ENCODE results near the gene TSACC. TPM values are rescaled to one million over a fixed set of nuclear protein-coding genes. Genes with fewer than 3 reads are reported as not detected.
"Not testable (repeated sequence)": the region's sequence is repeated elsewhere in the genome, so short reads cannot be mapped to it uniquely, and the experiment has no call there.

The TSACC gene
- total and polyA plus RNA-seq, 2 experiments from 2014 or later, result 4.7 TPM; not detected in 1

- H3K36me3 ChIP-seq, result peaks cover 65% of the 10 kb centered on the region
- TF ChIP-seq, protein P1, sequence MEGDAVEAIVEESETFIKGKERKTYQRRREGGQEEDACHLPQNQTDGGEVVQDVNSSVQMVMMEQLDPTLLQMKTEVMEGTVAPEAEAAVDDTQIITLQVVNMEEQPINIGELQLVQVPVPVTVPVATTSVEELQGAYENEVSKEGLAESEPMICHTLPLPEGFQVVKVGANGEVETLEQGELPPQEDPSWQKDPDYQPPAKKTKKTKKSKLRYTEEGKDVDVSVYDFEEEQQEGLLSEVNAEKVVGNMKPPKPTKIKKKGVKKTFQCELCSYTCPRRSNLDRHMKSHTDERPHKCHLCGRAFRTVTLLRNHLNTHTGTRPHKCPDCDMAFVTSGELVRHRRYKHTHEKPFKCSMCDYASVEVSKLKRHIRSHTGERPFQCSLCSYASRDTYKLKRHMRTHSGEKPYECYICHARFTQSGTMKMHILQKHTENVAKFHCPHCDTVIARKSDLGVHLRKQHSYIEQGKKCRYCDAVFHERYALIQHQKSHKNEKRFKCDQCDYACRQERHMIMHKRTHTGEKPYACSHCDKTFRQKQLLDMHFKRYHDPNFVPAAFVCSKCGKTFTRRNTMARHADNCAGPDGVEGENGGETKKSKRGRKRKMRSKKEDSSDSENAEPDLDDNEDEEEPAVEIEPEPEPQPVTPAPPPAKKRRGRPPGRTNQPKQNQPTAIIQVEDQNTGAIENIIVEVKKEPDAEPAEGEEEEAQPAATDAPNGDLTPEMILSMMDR (IDR thresholded peaks at IDR 0.05; ENCODE audit: low read depth, low read length), result no peak
- no peak overlapping the region for H3K27ac ChIP-seq
- no peak overlapping the region for H3K4me3 ChIP-seq
- no peaks in the 10 kb centered on the region for H3K9me3 ChIP-seq (ENCODE audit: low read depth)
- peak in 1 of 2 donors; percentile 69 for DNase-seq (ENCODE audit: low read depth in 1 of 2, low spot score in 1 of 2)
- H3K27me3 ChIP-seq, result no peaks in the 10 kb centered on the region
- H3K4me1 ChIP-seq (ENCODE audit: low read depth), result no peaks in the 10 kb centered on the region
Observed at GRCh38 chr1:156310962-156311361, 27.4 kb upstream of the TSACC start.

DNA sequence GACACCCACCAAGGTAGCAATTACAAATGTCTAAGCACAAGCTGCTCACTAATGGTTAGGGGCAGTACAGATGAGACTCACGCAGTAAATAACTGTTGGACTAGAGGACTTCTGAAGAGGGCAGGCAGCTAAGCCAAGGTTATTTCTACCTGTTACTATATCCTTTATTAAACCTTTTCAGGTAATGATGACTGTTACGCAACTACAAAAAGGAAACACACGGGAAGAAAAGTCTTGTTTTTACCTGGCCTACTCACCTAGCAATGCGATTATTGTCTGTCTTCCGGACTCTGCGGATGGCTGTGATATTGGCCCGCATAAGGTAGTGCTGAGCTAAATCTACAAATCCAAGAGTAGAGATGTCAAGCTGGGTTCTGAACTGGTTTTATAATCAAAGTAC is 21.4 kb upstream of the TSACC start:
- Histone ChIP-seq H3K9me3 (ENCODE audit: low read depth) (no peaks in the 10 kb centered on the region), H3K4me3 (no peak overlapping the region), H3K27me3 (no peaks in the 10 kb centered on the region), H3K27ac (no peak overlapping the region), H3K36me3 (peaks cover 75% of the 10 kb centered on the region), H3K4me1 (ENCODE audit: low read depth) (no peaks in the 10 kb centered on the region)
- TF ChIP-seq, protein P1 (IDR thresholded peaks at IDR 0.05; ENCODE audit: low read depth, low read length), result no peak
- no peak for DNase-seq (ENCODE audit: low read depth in 1 of 2, low spot score in 1 of 2)

DNA sequence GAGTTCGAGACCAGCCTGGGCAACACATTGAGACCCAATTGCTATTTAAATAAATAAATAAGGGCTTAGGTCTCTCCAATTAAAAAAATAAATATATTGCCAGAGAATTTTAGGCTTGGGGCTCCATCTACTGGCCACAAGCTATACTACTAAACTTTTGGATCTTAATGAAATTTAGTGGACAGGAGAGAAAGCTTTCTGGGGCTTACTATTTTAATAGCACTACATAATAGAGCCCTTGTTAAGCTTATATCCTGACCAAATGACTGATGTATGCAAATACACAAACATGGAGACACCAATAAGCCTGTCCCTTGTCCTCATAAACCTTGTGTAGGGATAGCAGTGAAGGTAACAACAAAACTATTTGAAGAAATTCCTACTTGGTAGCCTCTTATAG is 18.7 kb upstream of the TSACC start:
- Histone ChIP-seq H3K4me3 (no peak overlapping the region), H3K9me3 (ENCODE audit: low read depth) (no peaks in the 10 kb centered on the region), H3K36me3 (peaks cover 89% of the 10 kb centered on the region), H3K4me1 (ENCODE audit: low read depth) (no peaks in the 10 kb centered on the region), H3K27ac (no peak overlapping the region), H3K27me3 (no peaks in the 10 kb centered on the region)
- peak; percentile 10 to 53 for DNase-seq (ENCODE audit: low read depth in 1 of 2, low spot score in 1 of 2)
- TF ChIP-seq, protein P1 (IDR thresholded peaks at IDR 0.05; ENCODE audit: low read depth, low read length), result peak; percentile 56

DNA sequence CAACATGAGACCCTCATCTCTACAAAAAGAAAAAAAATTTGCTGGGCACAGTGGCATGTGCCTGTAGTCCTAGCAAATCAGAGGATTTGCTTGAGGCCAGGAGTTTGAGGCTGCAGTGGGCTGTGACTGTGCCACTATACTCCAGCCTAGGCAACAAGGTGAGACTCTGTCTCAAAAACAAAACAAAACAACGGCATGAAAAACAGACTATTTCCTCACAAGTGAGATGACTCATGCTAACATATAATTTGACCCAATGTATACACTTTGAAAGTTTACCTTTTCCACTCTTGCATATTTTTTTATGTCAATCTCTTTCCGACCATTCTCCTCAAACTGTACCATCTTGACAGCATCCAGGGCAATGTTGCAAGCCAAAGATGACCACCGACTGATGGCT is 17.8 kb upstream of the TSACC start:
- Histone ChIP-seq H3K27me3 (no peaks in the 10 kb centered on the region), H3K27ac (no peak overlapping the region), H3K4me1 (ENCODE audit: low read depth) (no peaks in the 10 kb centered on the region), H3K36me3 (peaks cover 88% of the 10 kb centered on the region), H3K4me3 (no peak overlapping the region), H3K9me3 (ENCODE audit: low read depth) (no peaks in the 10 kb centered on the region)
- TF ChIP-seq, protein P1 (IDR thresholded peaks at IDR 0.05; ENCODE audit: low read depth, low read length), result no peak
- no peak for DNase-seq (ENCODE audit: low read depth in 1 of 2, low spot score in 1 of 2)

- H3K4me3 ChIP-seq; DNase-seq (ENCODE audit: low read depth in 1 of 2, low spot score in 1 of 2); H3K27ac ChIP-seq; H3K9me3 ChIP-seq (ENCODE audit: low read depth); H3K27me3 ChIP-seq; H3K4me1 ChIP-seq (ENCODE audit: low read depth): not testable (repeated sequence)
- peaks cover 66% of the 10 kb centered on the region for H3K36me3 ChIP-seq
Observed at GRCh38 chr1:156323179-156323578, 15.1 kb upstream of the TSACC start.

GRCh38 chr1:156336242-156336641 is 2.1 kb upstream of the TSACC start:
- Histone ChIP-seq H3K27me3 (no peaks in the 10 kb centered on the region), H3K36me3 (peaks cover 38% of the 10 kb centered on the region), H3K27ac (no peak overlapping the region), H3K4me3 (no peak overlapping the region), H3K4me1 (ENCODE audit: low read depth) (peaks cover 9% of the 10 kb centered on the region), H3K9me3 (ENCODE audit: low read depth) (no peaks in the 10 kb centered on the region)
- TF ChIP-seq, protein P1 (IDR thresholded peaks at IDR 0.05; ENCODE audit: low read depth, low read length), result peak; percentile 22
- peak in 1 of 2 donors; percentile 6 for DNase-seq (ENCODE audit: low read depth in 1 of 2, low spot score in 1 of 2)

All from cardiac muscle cell (in vitro differentiated cells and primary cell).